Measurements from ENCODE around the gene ZYG11A.

Gene ZYG11A

DNA sequence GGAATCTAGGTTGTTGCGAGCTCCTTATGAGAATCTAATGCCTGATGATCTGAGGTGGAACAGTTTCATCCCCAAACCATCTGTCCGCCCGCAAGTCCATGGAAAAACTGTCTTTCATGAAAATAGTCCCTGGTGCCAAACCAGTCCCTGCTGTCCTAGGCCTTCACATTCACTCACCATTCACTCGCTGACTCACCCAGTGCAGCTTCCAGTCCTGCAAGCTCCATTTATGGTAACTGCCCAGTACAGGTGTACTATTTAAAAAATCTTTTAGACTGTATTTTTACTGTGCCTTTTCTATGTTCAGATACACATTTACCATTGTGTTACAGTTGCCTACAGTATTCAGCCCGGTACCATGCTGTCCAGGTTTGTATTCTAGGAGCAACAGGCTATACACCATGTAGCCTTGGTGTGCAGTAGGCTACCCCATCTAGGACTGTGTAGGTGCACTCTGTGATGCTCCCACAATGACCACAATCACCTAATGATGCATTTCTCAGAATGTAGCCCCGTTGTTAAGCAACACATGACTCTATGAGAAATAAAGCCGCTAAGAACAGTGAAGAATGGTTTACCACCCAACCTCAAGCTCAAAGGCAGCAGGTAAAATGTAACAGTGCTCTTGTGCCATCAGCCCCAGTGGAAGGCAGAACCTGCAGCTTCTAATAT, 76.6 kb downstream of the ZYG11A start:
- peak; percentile 17 for DNase-seq

DNA sequence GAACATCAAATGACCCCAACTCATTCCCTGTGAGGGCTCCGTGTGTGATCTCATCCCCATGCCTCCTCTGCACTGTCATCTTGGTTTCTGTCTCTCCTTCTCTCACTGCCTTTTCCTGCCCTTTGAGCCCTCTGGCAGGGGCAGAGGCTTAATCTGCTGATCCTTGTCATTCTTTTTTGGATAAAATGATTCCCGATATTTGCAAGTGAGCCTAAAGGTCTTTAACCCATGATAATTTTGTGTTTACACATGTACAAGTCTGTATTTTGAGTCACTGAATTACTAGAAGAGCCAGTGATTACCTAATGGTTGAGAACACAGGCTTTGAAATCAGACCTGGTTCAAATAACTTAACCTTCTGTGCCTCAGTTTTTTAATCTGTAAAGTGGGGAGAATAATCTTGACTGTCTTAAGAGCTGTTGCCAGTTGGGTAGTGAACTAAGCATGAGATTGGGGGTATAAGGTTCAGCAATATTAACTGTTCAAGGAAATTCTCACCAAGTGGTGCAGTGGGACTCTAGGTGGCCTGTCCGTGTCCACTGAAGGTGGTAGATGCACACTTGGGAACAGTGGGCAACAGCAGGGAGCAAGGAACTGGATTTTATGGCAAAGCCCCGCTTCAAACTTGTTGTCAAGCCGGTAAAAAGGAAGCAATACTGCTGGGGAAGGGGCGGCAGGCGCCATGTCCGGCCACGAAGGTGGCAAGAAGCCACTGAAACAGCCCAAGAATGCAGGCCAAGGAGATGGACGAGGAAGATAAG, 77.3 kb downstream of the ZYG11A start:
- no peak for DNase-seq

DNA sequence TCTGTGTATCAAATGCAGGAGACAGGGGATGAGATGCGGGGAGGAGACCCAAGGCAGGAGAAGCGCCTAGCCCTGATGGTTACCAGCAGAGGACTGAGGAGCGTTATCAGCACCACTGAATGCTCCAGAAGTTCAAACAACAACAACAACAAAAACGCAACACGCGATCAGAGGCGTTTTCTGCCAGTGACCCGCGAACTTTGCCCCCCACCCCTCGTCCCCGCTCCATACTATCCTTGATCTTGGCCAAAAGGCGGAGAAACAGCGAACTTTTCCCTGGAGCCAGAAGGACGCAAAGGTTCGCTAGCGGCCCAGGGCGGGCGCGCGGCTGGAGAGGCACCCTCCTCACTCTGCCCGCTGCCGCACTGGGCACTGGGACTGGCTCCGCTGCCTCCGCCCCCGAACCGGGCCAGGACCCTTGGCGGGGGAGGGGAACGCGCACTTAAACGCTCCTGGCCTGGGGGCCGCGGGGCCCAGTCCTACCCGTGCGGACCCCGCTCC, 78.3 kb downstream of the ZYG11A start:
- DNase-seq: no peak

DNA sequence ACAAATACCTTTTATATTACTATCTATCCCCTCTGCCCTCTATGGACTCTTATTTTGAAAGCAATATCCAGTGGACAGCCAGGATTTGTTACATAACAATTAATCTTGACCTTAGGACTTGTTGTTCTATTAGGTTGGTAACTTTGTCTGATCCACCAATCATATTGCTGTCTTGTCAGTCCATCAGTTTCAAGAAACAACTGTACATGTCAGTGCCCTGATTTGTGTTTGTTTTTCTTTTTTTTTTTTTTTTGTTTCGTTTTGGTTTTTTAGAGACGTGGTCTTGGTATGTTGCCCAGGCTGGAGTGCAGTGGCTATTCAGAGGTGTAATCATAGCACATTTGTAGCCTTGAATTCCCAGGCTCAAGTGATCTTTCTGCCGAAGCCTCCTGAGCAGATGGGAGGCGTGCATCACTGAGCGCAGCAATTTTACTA, 83.0 kb downstream of the ZYG11A start:
- DNase-seq: no peak

DNA sequence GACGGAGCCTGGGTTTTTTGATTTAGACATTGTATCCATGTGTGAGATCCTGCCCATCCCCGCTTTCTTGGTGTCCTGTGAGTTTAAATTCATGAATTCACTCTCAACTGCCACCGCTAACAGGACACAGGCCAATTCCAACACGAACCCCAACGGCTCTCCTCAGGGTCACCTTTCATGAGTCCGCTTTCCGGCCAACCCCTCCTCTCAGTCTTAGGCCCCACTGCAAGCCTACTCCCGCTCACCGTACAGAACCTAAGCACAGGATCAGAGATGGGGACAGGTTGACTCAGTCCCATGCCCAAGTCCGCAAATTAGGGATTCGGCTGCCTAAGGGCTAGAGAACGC, 84.3 kb downstream of the ZYG11A start:
- no peak for DNase-seq

DNA sequence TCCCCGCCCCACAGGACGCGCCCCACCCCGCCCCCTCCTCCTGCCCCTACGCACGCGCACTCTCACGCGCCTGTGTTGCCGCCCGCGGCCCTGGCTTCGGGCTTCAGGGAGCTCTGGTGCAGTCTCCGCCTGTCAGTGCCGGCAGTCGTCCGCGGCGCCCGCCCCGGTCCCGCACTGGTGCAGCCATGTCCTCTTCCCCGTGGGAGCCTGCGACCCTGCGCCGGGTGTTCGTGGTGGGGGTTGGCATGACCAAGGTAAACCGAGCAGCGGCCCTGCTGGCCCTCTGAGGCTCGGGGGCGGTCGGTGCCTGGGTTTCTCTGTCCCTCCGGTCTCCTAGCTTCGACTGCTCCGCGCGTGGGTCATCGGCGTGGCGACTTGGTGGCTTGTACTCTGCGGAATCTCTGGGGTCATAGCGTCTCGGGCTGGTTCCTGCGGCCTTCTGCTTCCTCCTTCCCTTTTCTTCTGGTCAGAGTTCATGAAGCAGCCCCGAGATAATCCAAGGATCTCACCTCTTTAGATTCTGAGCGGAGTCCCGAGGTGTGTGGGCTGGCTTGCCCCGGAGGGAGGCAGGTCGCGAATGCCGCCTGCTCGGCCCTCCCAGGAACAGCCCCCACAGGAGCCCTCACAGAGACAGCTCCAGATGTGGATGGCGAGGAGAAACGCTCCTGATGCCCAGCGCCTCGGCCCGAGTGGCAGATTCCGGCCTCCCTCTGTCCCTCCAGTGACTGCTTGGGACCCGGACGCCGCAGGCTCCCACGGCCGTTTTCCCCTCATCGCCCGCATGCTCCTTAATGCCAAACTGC, 84.9 kb downstream of the ZYG11A start, which contains the start of gene SCP2:
Gene SCP2 (plus strand): TSS at position 65 of the 803 bp plus-strand sequence. CDS start 121 bp downstream, at position 186.
- DNase-seq: peak; percentile 69

DNA sequence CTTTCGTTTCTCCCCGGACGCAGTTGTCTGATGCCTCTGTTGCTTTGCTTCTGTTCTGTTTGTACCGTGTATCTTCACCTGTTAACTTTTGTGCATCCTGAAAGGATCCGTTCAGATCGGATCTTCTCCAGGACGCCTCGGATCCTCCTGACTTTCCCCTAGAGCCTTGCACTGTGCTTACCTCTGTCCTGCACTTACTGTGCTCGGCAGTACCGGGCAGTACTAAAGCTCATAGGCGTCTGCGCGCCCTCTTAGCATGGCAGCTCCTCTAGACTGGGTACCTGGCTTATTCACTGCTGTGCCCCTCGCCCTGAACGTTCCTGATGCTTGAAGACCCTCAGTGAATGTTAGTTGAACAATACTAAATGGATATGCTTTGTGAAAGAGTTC, 85.5 kb downstream of the ZYG11A start:
- no peak for DNase-seq

DNA sequence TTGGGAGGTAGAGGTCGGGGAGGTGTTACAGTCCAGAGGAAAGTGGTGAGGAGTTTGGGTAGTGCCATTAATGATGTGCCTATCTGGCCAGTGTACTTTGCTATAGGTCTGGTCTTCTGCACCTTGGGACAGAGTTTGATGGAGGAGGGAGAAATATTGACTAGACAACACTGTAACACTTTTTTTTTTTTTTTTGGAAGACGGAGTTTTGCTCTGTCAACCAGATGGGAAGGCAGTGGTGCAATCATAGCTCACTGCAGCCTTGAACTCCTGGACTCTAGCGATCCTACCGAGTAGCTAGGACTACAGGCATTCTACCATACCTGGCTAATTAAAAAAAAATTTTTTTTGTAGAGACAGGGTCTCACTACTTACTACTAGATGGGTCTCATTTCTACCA, 86.5 kb downstream of the ZYG11A start:
- no peak for DNase-seq

DNA sequence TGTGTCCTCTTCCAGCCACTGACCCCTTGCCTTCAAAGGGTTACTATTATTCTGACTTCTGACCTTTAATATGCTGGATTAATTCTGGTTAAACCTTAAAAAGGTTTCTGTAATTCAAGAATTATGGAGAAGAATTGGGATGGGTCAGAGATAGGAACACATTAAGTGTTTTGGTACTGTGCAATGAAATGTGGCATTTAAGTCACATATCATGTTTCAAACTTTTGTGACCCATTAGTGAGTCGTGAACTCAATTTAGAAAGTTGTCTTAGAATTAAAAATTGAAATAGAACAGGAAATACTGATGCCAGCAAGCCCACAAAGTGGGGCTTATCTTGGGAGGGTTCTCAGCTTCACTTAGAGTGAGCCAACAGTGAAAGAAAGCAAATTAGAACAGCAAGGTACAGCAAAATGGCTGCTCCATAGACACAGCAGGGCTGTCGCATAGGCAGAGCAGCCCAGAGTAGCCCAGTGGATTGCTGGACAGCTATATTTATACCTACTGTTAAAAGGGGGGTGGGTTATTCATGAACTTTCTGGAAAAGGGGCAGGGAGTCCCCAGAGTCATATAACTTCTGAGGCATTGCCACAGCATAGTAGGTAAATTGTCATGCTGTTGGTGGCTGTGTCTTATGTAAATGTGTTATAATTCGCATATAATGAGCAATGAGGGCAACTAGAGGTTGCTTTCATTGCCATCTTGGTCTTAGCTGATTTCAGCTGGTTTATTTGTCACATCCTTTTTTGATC, 95.0 kb downstream of the ZYG11A start:
- no peak for DNase-seq

DNA sequence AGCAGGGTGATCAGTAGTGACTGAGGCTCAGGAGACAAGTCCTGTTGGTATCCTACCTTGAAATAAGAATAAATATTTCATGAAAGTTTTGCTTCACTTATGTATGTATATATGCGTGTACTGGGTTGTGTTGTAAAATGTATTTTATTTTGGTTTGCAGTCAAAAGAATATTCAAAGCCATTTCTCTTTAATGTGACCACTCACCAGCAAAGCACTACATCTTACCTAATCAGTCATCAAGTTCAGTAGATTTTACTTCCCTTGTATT, 95.6 kb downstream of the ZYG11A start:
- DNase-seq: no peak

DNA sequence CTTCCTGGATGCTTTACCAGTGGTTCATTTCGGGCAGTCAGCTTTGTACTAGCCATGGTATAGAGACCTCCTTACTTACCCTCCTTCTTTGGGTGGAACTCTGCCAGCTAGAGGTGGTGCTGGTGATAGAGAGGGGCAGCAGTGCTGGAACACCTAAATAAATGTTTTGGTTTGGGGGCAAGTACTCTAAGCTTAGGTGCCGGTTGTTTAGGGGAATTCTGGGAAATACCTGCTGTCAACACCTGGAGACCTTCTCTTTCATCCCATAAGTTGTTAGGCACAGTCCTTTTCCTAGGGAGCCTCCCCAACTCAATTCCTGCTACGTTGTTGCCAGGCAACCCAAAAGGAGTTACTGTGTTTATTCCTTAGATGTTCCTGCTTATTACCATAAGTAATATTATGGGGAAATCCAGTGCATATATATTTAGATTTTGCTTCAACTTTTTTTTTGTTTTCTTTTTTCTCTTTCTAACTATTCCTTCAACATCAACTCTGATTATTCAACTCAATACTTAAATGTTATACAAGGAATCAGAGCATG, 101.4 kb downstream of the ZYG11A start:
- DNase-seq: no peak

DNA sequence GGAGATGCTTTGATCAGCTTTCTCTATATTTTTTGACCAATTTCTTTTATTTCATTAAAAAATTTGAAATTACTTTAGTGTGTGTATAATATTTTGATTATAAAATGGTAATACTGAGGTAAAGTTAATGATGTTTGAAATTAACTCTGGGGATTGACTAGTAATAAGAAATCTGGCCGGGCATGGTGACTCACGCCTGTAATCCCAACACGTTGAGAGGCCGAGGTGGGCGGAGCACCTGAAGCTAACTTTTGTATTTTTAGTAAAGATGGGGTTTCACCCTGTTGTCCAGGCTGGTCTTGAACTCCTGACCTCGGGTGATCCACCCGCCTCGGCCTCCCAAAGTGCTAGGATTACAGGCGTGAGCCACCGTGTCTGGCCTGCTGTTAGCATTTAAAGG, 102.0 kb downstream of the ZYG11A start:
- no peak for DNase-seq
